Left ventricle myocardium inferior (tissue), 1 donor: ENCODE results near the gene UBA6. TPM values are rescaled to one million over a fixed set of nuclear protein-coding genes. Genes with fewer than 3 reads are reported as not detected.

Experiments used
- DNase-seq: peaks from one replicate; pipeline ENCODE4 v3.0.0-alpha.2; 2020
- H3K27ac ChIP-seq: fragments of 200-600 bp; replicated peaks from 2 replicates; pipeline ENCODE4 v1.8.0; 2021
- H3K27me3 ChIP-seq: fragments of 200-600 bp; 2 replicates; pipeline ENCODE4 v1.8.0; 2021; ENCODE audit warnings: low read depth
- H3K36me3 ChIP-seq: fragments of 200-600 bp; 2 replicates; pipeline ENCODE4 v1.8.0; 2021
- H3K4me1 ChIP-seq: fragments of 200-600 bp; 2 replicates; pipeline ENCODE4 v1.8.0; 2021
- H3K4me3 ChIP-seq: fragments of 200-600 bp; 2 replicates; pipeline ENCODE4 v1.8.0; 2021; ENCODE audit warnings: mild to moderate bottlenecking, moderate library complexity
- H3K9me3 ChIP-seq: fragments of 200-600 bp; replicated peaks from 2 replicates; pipeline ENCODE4 v1.8.0; 2021
- CTCF ChIP-seq: fragments of 200-600 bp; IDR thresholded peaks from 2 replicates; pipeline ENCODE4 v1.8.0; 2021; ENCODE audit warnings: antibody characterized with exemption, mild to moderate bottlenecking, borderline replicate concordance
- intact Hi-C: fragments of 100-400 bp; cut with micrococcal nuclease; formaldehyde crosslinking; loops from one replicate; pipeline ENCODE4 v1.11.0; 2022
- total RNA-seq: library from RNA; stranded (reverse); fragmentation: NEBNext Ultra II Directional; extraction: Animal tissue kit (Norgen Biotek cat#: 25700); gene quantifications from one replicate; pipeline ENCODE4 v1.2.1, GENCODE V29; 2021
- donor health status: DM: no; HTN: yes; CAD: no; lungs with severe emphysema.

UBA6 gene
- total RNA-seq, 1 donor from 2014 or later = 18.2 TPM

- intact Hi-C loops = no loop called here
- Histone ChIP-seq H3K9me3 (no peaks in the 10 kb centered on the region), H3K36me3 (peaks cover 9% of the 10 kb centered on the region), H3K4me1 (no peaks in the 10 kb centered on the region), H3K4me3 (no peak overlapping the region), H3K27me3 (no peaks in the 10 kb centered on the region), H3K27ac (no peak overlapping the region)
- TF ChIP-seq CTCF = no peak
- no peak for DNase-seq
Observed at GRCh38 chr4:67725132-67725531, 24.2 kb upstream of the UBA6 start.

- H3K36me3 ChIP-seq = peaks cover 9% of the 10 kb centered on the region
- intact Hi-C loops = no loop called here
- no peak for TF ChIP-seq CTCF
- DNase-seq = no peak
- no peaks in the 10 kb centered on the region for H3K9me3 ChIP-seq
- H3K27ac ChIP-seq = no peak overlapping the region
- H3K27me3 ChIP-seq = no peaks in the 10 kb centered on the region
- no peaks in the 10 kb centered on the region for H3K4me1 ChIP-seq
- no peak overlapping the region for H3K4me3 ChIP-seq
Observed at GRCh38 chr4:67723949-67724348, 23.0 kb upstream of the UBA6 start.

- intact Hi-C loops = no loop called here
- no peak for TF ChIP-seq CTCF
- DNase-seq = no peak
- H3K4me1 ChIP-seq = no peaks in the 10 kb centered on the region
- H3K9me3 ChIP-seq = no peaks in the 10 kb centered on the region
- H3K27me3 ChIP-seq = no peaks in the 10 kb centered on the region
- peaks cover 9% of the 10 kb centered on the region for H3K36me3 ChIP-seq
- no peak overlapping the region for H3K27ac ChIP-seq
- H3K4me3 ChIP-seq = no peak overlapping the region
Observed at GRCh38 chr4:67723341-67723740, 22.4 kb upstream of the UBA6 start.

GRCh38 chr4:67721770-67722597 is 21.0 kb upstream of the UBA6 start:
- TF ChIP-seq CTCF = no peak
- Histone ChIP-seq H3K9me3 (no peaks in the 10 kb centered on the region), H3K4me1 (no peaks in the 10 kb centered on the region), H3K27me3 (no peaks in the 10 kb centered on the region), H3K4me3 (no peak overlapping the region), H3K36me3 (peaks cover 13% of the 10 kb centered on the region), H3K27ac (no peak overlapping the region)
- DNase-seq = no peak
- intact Hi-C loops = no loop called here

GRCh38 chr4:67721315-67721769 is 20.4 kb upstream of the UBA6 start:
- Histone ChIP-seq H3K27me3 (no peaks in the 10 kb centered on the region), H3K4me1 (no peaks in the 10 kb centered on the region), H3K27ac (no peak overlapping the region), H3K9me3 (no peaks in the 10 kb centered on the region), H3K4me3 (no peak overlapping the region), H3K36me3 (peaks cover 13% of the 10 kb centered on the region)
- intact Hi-C loops = no loop called here
- no peak for DNase-seq
- TF ChIP-seq CTCF = no peak
